Ureter (tissue), 1 donor: ENCODE results near the gene ATP13A5. TPM values are rescaled to one million over a fixed set of nuclear protein-coding genes. Genes with fewer than 3 reads are reported as not detected.

Experiments
- DNase-seq: peaks from one replicate; pipeline ENCODE4 v3.0.0-alpha.2; 2020; ENCODE audit warnings: low spot score
- total RNA-seq: library from RNA; stranded (reverse); gene quantifications from one replicate; pipeline ENCODE4 v1.2.4, GENCODE V29; 2023
- donor health status: DM: yes; HTN: yes; CAD: no.

Gene ATP13A5
- total RNA-seq, 1 donor from 2014 or later, result not detected

DNA sequence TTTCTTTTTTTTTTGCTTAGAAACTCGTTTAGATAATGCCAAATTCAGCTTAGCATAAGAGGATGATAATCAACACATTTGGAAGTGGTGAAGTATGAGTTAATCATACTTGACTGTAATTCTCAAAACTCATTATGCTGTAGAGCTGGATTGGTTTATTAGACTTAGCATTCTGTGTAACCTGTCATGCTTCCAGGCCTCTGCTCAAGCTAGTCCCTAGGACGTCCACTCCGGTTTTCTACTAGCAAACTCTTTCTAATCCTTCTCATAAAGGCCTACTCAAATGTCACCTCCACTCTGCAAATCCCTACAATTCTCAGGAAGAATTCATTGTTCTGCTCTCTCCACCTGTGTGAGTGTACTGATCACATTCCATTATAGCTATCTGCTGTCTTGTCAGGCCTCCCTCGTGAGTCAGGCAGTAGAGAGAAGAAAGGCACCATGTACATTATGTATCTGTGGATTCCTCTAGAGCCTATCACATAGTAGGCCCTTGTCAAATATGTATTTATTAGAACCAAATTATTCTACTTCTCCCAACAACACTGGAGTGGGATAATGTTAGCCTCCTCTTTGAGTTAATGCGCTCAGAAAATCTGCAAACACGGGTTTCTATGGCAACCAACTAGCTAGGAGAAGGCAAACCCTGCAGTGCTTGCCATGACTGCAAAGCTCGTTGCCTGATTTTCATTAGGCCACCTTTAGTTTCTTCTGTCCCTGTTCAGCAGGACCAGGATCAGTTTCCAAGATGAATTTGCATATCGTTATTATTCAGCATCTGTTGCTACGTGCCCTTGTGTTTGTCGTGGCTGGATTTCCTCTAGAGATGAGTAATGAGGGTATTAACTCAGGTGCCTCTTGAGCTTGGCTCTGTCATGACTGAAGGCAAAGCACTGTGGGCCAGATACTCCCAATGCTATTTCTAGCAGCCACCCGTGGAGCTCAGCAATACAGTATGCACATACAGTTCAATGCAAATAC, 30.7 kb downstream of the ATP13A5 start:
- no peak for DNase-seq

- no peak for DNase-seq
Measured at GRCh38 chr3:193346259-193346658, 32.3 kb downstream of the ATP13A5 start.

- DNase-seq, result no peak
Measured at GRCh38 chr3:193345431-193345830, 33.1 kb downstream of the ATP13A5 start.

GRCh38 chr3:193344486-193344885, 34.1 kb downstream of the ATP13A5 start:
- DNase-seq, result no peak

DNA sequence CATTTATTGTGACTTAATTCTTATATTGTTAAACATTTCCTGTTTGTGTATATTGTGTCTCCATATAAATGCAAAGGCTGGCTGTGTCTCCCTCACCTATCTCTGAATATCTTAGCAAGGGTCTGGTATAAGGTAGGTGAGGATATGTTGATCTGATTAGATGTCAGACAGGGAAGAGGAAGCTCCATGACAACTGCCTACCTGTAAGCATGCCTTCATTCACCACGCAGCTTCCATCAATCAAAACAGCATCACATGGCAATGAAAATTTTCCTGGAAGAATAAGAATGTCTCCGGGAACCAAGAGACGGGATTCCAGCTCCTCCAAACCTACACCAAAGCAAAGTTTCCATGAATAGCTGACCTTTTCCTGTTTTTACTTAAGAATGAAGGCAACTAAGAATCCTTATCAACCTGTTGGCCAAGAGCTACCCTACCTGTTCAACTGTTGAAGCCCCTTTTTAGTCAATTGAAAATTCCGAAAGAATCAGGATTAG, 34.8 kb downstream of the ATP13A5 start:
- DNase-seq, result no peak

DNA sequence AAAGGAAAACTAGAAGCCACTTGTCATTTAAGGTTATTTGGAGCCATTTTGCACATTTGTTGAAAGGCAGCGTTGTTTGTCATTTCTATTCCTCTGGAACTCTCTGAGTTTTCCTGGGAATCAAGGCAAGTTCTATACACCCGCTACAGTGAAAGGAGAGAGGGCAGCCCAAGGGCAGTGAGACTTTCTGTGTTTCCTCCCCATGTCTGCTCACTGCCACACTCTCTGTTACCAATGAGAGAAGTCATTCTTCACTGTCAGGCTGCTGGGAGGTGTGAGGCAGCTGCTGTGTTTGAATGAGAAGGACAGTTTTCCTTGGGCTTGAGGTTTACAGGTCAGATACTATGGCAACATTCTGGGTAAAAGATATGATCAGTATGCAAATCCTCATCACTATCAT, 36.0 kb downstream of the ATP13A5 start:
- DNase-seq, result no peak

DNA sequence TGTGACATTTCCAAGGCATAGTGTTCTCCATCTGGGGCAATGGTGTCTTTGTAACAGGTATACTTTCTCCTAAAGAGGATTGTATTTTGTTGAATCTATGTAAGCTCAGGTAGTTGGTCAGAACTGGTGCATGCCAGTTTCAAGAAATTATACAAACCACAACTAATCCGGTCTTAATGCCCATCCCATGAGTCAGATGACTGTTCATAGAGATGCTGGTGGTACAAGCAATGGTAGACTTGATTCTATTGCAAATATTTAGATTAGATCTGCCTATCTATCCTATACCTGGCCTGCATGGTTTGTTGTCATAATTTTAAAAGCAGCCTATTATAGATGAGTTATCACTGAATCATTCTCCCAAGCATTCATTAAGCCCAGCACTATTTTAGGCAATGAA, 43.5 kb downstream of the ATP13A5 start:
- DNase-seq, result no peak

DNA sequence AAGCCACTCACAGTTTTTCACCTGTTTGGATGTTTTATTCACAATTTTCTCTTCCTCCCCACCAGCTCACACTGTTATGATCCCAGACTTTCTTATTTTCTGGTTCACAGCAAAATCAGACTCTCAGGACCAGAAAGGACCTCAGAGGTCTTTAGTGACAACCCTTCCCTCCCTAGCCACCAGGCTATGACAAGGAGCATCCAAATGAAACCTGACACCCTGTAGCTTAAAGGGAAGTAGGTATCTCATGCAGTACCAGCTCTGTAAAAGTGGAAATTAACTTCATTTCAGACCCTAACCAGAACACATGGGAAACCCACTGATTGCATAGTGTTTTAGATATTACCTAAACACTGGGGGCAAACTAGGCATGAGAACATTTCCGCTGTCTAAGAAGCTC, 45.3 kb downstream of the ATP13A5 start:
- no peak for DNase-seq

DNA sequence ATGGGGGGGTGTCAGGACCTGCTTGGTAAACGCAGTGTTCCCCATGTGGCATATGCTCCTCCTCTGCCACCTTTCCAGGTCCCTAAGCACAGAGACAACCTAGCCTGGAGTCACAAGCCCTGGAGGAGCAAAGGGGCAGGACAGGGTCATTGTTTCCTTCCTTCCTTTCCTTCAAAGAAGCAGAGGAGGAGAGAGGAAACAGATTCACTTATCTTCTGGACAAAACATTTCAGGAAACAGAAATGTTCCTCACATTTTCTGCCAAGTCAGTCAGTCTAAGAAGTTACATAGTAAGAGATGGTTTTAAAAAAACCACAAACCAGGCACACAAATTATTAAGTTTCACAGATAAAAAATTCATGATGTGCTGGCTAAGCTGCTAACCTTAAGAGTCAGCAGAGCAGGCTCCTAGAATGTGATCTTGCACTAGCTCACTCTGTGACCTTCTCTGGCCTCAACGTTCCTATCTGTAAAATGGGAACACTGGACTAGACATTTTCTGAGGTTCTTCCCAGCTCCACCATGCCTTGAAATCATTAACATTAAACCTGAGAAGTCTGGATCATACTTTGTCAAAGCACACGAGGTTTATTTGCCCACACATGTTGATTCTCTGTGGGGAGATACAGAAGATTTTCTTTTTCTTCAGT, 47.9 kb downstream of the ATP13A5 start:
- no peak for DNase-seq

- no peak for DNase-seq
Measured at GRCh38 chr3:193317682-193318300, 60.8 kb downstream of the ATP13A5 start.

DNA sequence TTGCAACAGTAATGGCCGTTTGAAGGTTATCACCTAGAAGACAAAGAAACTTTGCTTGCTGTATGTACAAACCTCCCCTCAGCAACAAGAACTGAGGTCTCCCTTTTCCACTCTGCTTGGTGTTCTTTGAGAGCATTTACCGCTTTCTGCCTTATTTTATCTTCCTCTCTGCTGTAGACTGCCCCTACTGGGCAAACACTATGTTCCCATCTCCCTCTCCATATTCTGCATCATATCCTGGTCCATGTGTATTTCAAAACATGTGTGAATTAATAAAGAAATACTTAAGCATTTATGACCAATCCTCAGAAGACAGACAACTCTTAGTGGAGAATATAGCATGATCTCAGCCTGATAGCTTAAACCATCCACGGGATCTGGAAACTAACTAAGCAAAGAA, 64.4 kb downstream of the ATP13A5 start:
- DNase-seq, result no peak

GRCh38 chr3:193313061-193313958, 65.2 kb downstream of the ATP13A5 start:
- no peak for DNase-seq

- DNase-seq, result no peak
Measured at GRCh38 chr3:193310914-193311723, 67.4 kb downstream of the ATP13A5 start.

GRCh38 chr3:193305356-193305755, 73.2 kb downstream of the ATP13A5 start:
- DNase-seq, result no peak

DNA sequence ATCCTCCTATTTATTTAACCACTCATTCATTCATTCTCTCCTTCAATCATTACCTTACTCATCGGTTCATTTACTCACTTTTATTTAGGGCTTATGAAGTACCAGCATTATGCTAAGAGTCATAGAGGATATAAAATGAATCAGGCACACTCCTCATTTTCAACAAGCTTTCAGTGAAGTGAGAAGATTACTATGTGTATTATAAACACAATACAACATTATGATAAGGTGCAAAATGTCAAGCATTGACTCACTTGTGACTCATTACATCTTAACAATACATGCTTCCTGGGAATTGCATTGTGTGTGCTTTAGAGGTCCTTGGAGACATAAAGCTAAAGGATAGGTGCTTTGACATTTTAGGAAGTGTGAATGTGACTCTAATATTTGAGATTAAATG, 77.1 kb downstream of the ATP13A5 start:
- DNase-seq, result no peak

GRCh38 chr3:193297421-193297820, 81.1 kb downstream of the ATP13A5 start:
- DNase-seq, result no peak

GRCh38 chr3:193295985-193296384, 82.6 kb downstream of the ATP13A5 start:
- no peak for DNase-seq

GRCh38 chr3:193292386-193292785, 86.2 kb downstream of the ATP13A5 start:
- DNase-seq, result no peak

- no peak for DNase-seq
Measured at GRCh38 chr3:193271101-193271840, 107.3 kb downstream of the ATP13A5 start.

DNA sequence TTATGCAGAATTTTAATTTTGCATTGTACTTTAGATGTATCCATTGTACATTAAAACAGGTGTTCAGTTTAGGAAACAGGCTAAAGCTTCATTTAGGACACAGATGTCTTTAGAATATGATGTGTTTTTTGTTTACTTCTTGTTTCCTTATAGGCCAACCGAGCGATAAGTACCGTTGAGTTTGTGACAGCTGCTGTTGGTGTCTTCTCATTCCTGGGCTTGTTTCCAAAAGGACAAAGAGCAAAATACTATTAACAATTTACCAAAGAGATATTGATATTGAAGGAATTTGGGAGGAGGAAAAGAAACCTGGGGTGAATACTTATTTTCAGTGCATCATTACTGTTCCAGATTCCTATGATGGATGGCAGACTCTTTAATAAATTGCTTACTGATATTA, 108.1 kb downstream of the ATP13A5 start:
- DNase-seq, result no peak
